Body of pancreas (tissue), 4 donors: ENCODE data around the gene WASHC2A. TPM values are rescaled to one million over a fixed set of nuclear protein-coding genes. Genes with fewer than 3 reads are reported as not detected.
"Not testable (repeated sequence)": the region's sequence is repeated elsewhere in the genome, so short reads cannot be mapped to it uniquely, and the experiment has no call there.

ENCODE experiments used
- ATAC-seq: fragments of 150-250 bp; one replicate; pipeline ENCODE4 v1.9.1; 2016
- DNase-seq, 4 donors: peaks; one replicate each; pipeline ENCODE4 v3.0.0-alpha.2; 2019
- H3K27ac ChIP-seq, 4 donors: fragments of 200-600 bp; sonication (generic); 1 replicate in 3 of 4; 2 replicates in 1 of 4; pipeline versions ENCODE4 v1.5.1 to v1.6.1; 2016 to 2019; ENCODE audit warnings: mild to moderate bottlenecking in 1 of 4, mixed read lengths in 1 of 4, moderate library complexity in 1 of 4
- H3K27me3 ChIP-seq, 2 donors: fragments of 200-600 bp; sonication (generic); one replicate each; pipeline ENCODE4 v1.6.0; 2016; ENCODE audit warnings: mild to moderate bottlenecking in 1 of 2
- H3K36me3 ChIP-seq, 2 donors: fragments of 200-600 bp; sonication (generic); replicated peaks in 1 of 2; 2 replicates each; pipeline ENCODE4 v1.5.1; 2016; ENCODE audit warnings: low read depth in 2 of 2; ENCODE audit not compliant: insufficient read depth in 1 of 2
- H3K4me1 ChIP-seq: fragments of 200-600 bp; sonication (generic); one replicate; pipeline ENCODE4 v1.6.0; 2016
- H3K4me3 ChIP-seq, 2 donors: fragments of 200-600 bp; sonication (generic); 1 replicate in 1 of 2; 2 replicates in 1 of 2; pipeline ENCODE4 v1.5.1; 2016 to 2019
- H3K9me3 ChIP-seq, 3 donors: fragments of 200-600 bp; sonication (generic); 1 replicate in 2 of 3; 2 replicates in 1 of 3; pipeline ENCODE4 v1.5.1; 2016
- CTCF ChIP-seq, 7 experiments: fragments of 450-650 bp in 4 of 7; fragments of 200-600 bp in 3 of 7; sonication (generic) in 3 of 7; IDR thresholded peaks; one replicate each; pipeline ENCODE4 v1.5.1; 2016 to 2019; ENCODE audit warnings: antibody characterized with exemption in 7 of 7
- POLR2A ChIP-seq, 3 donors: fragments of 450-650 bp; IDR thresholded peaks; one replicate each; pipeline ENCODE4 v1.6.1; 2016; ENCODE audit warnings: antibody characterized with exemption in 3 of 3, mild to moderate bottlenecking in 2 of 3
- WGBS, 2 donors: methylation state at CpG; one replicate each; pipeline ENCODE4 v1.1.5; 2017; 5-methylcytosine and 5-hydroxymethylcytosine counted together
- intact Hi-C: fragments of 100-400 bp; cut with DNase I; formaldehyde crosslinking; loops from one replicate; pipeline ENCODE4 v1.15.1; 2023
- total RNA-seq, 2 donors: library from RNA; depleted of rRNA; stranded (reverse); fragments of >200 nt; gene quantifications; one replicate each; pipeline ENCODE4 v1.1.0, GENCODE V29; 2016

The WASHC2A gene
- 10 to 100 TPM; 16.3 to 36.6 TPM for total RNA-seq

- 0% methylated on average over 54 of the region's 73 CpGs; no CpG with 5 or more reads in 1 of the 2 donors for WGBS, 2 donors
Observed at GRCh38 chr10:50067546-50068351, at the start of gene WASHC2A. Gene WASHC2A (plus strand): TSS chr10:50067954. CDS start chr10:50068006, 52 bp downstream.

GRCh38 chr10:50019279-50019678 is 48.5 kb upstream of the WASHC2A start:
- WGBS, 2 donors: 90% methylated on average over 3 of the region's 3 CpGs; no CpG with 5 or more reads in 1 of the 2 donors
- intact Hi-C loops: not testable (repeated sequence)

More at GRCh38 chr10:50067546-50068351, at the start of gene WASHC2A:
- Histone ChIP-seq H3K27ac (peak within 1 kb of the TSS in 3 of 4 donors; percentile 59 to 81 (median 66)), H3K4me3 (peak within 1 kb of the TSS; percentile 56 to 99)
- H3K9me3 ChIP-seq, H3K36me3 ChIP-seq, intact Hi-C loops, H3K4me1 ChIP-seq, H3K27me3 ChIP-seq: not testable (repeated sequence)
- ATAC-seq (peak; percentile 95), DNase-seq (peak; percentile 89 to 97 (median 96))
- peak in 2 of 3 donors; percentile 48 to 71 for TF ChIP-seq POLR2A (IDR thresholded peaks at IDR 0.05)

GRCh38 chr10:50020451-50021024 is 47.2 kb upstream of the WASHC2A start:
- 83 to 89% methylated on average over 4 to 13 of the region's 13 CpGs for WGBS, 2 donors
- DNase-seq, H3K4me3 ChIP-seq, H3K27me3 ChIP-seq, intact Hi-C loops, ATAC-seq, H3K9me3 ChIP-seq, H3K36me3 ChIP-seq, H3K27ac ChIP-seq: not testable (repeated sequence)
- H3K4me1 ChIP-seq: peaks cover 15% of the 10 kb centered on the region

More at GRCh38 chr10:50019279-50019678, 48.5 kb upstream of the WASHC2A start:
- not testable (repeated sequence) for H3K4me3 ChIP-seq, H3K27me3 ChIP-seq, H3K9me3 ChIP-seq, H3K27ac ChIP-seq, ATAC-seq, H3K36me3 ChIP-seq
- H3K4me1 ChIP-seq: peaks cover 15% of the 10 kb centered on the region
- DNase-seq: peak in 2 of 4 donors; percentile 16 to 27

GRCh38 chr10:50021646-50022045 is 46.1 kb upstream of the WASHC2A start:
- intact Hi-C loops: no loop called here
- no peaks in the 10 kb centered on the region for H3K36me3 ChIP-seq
- no peak overlapping the region for H3K4me3 ChIP-seq
- H3K9me3 ChIP-seq: no peaks in the 10 kb centered on the region
- no peaks in the 10 kb centered on the region for H3K27me3 ChIP-seq
- ATAC-seq: no peak
- 76 to 82% methylated on average over 2 to 3 of the region's 3 CpGs for WGBS, 2 donors
- TF ChIP-seq POLR2A (IDR thresholded peaks at IDR 0.05) (no peak), CTCF (IDR thresholded peaks at IDR 0.05) (no peak)
- no peak overlapping the region for H3K27ac ChIP-seq
- H3K4me1 ChIP-seq: peaks cover 15% of the 10 kb centered on the region
- no peak for DNase-seq

GRCh38 chr10:50024716-50025383 is 42.9 kb upstream of the WASHC2A start:
- H3K4me3 ChIP-seq, DNase-seq, H3K27ac ChIP-seq, intact Hi-C loops, H3K36me3 ChIP-seq, H3K27me3 ChIP-seq, H3K9me3 ChIP-seq, H3K4me1 ChIP-seq, ATAC-seq: not testable (repeated sequence)
- WGBS, 2 donors: 20 to 27% methylated on average over 2 to 28 of the region's 37 CpGs

GRCh38 chr10:50025627-50026026 is 42.1 kb upstream of the WASHC2A start:
- Histone ChIP-seq H3K9me3 (no peaks in the 10 kb centered on the region), H3K4me3 (no peak overlapping the region), H3K27ac (no peak overlapping the region), H3K27me3 (no peaks in the 10 kb centered on the region), H3K36me3 (no peaks in the 10 kb centered on the region), H3K4me1 (no peaks in the 10 kb centered on the region)
- DNase-seq: no peak
- no peak for ATAC-seq
- TF ChIP-seq CTCF (IDR thresholded peaks at IDR 0.05): no peak
- no peak for TF ChIP-seq POLR2A (IDR thresholded peaks at IDR 0.05)
- WGBS, 2 donors: 83 to 100% methylated on average over 1 to 14 of the region's 14 CpGs
- intact Hi-C loops: no loop called here
